ENCODE results near the gene FNBP1L. TPM values are rescaled to one million over a fixed set of nuclear protein-coding genes. Genes with fewer than 3 reads are reported as not detected.

Gene FNBP1L
- total and polyA plus RNA-seq, 2 experiments from 2014 or later, result 19.1 to 22.4 TPM

GRCh38 chr1:93576346-93576745 is 128.4 kb downstream of the FNBP1L start:
- H2AFZ ChIP-seq, result no peak overlapping the region
- H3K27ac ChIP-seq, result no peak overlapping the region
- no peaks in the 10 kb centered on the region for H3K27me3 ChIP-seq (replicated peaks; ENCODE audit: insufficient read depth)
- no peaks in the 10 kb centered on the region for H3K9me2 ChIP-seq (ENCODE audit: insufficient read depth)
- in situ Hi-C loops (cut with MboI), result no loop called here
- TF ChIP-seq EZH2 (IDR thresholded peaks at IDR 0.05; ENCODE audit: insufficient read depth, poor library complexity, severe bottlenecking) (no peak), EZH2phosphoT487 (IDR thresholded peaks at IDR 0.05; ENCODE audit: insufficient read depth, low read depth) (no peak)
- H3F3A ChIP-seq (ENCODE audit: insufficient read depth), result peaks cover 53% of the 10 kb centered on the region
- no peak overlapping the region for H3K4me3 ChIP-seq
- H3K9me3 ChIP-seq (ENCODE audit: low read depth), result no peaks in the 10 kb centered on the region
- 30% methylated on average over 9 of the region's 9 CpGs for WGBS, 2 experiments (ENCODE audit: low coverage in 1 of 2, low lambda C conversion rate in 2 of 2, missing lambda C conversion rate in 2 of 2)
- H4K20me1 ChIP-seq (ENCODE audit: insufficient read depth), result no peaks in the 10 kb centered on the region
- H3K36me3 ChIP-seq (ENCODE audit: low read depth), result peaks cover 76% of the 10 kb centered on the region
- peaks cover 15% of the 10 kb centered on the region for H3K4me1 ChIP-seq (ENCODE audit: insufficient read depth)
- H3K4me2 ChIP-seq (ENCODE audit: unreplicated experiment), result no peak overlapping the region
- no peak overlapping the region for H3K9ac ChIP-seq
- DNase-seq, result no peak
- peaks cover 89% of the 10 kb centered on the region for H3K79me2 ChIP-seq (ENCODE audit: insufficient read depth)

DNA sequence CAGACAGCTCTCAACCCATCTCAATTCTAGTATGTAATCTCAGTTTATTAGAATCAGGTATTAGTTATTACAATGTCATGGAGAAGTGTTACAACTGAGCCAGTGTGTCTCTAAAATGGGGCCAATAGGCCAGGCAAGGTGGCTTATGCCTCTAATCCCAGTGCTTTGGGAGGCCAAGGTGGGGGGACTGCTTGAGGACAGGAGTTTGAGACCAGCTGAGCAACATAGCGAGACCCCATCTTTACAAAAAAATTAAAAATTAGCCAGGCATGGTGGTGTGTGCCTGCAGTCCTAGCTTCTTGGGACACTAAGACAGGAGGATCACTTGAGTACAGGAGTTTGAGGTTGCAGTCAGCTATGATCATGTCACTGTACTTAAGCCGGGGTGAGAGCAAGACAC is 128.8 kb downstream of the FNBP1L start:
- peaks cover 15% of the 10 kb centered on the region for H3K4me1 ChIP-seq (ENCODE audit: insufficient read depth)
- H3K36me3 ChIP-seq (ENCODE audit: low read depth), result peaks cover 77% of the 10 kb centered on the region

DNA sequence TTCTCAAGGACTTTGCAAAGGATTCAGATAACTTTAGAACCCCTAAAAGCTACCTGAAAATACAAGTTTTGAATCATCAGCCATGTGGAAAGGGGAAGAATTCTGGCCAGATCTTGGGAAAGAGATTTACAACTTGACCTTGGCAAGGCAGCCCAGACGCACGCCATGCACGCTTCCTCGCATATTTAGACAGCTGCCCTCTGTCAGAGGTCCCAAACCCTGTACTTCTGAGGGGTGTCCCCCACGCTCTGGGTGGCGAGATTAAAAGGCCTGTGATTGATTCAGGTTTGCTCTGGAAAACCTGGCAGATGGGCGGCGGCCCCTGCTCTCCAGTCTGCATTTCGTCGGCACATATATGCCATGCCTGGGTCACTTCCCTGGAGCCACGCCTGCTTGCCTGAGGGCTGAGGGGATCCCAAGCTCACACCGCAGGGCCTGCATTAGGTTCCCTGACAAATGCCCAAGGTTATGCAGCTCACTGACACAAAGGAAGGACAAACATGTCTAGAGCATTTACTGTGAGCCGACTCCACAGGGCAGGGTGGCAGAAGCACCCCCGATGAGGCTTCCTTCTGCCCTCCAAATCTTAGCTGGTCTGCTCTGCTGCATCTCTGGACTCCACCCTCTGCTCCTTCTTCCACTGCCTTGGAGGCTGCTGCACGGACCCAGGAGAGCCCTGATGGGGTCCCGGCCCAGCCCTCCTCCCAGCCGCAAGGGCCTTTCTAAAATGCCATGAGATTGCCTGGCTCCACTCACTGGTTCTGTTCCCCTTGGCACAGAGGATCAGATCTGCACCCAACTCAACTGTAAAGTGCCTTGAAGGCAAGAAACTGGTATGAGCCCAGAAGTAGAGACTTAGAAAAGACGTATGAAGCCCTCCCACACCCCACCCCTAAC is 129.9 kb downstream of the FNBP1L start:
- Histone ChIP-seq H2AFZ (no peak overlapping the region), H3K4me3 (no peak overlapping the region), H3K9me3 (ENCODE audit: low read depth) (no peaks in the 10 kb centered on the region), H3K9ac (no peak overlapping the region), H4K20me1 (ENCODE audit: insufficient read depth) (no peaks in the 10 kb centered on the region), H3K4me1 (ENCODE audit: insufficient read depth) (peaks cover 15% of the 10 kb centered on the region), H3K9me2 (ENCODE audit: insufficient read depth) (no peaks in the 10 kb centered on the region), H3F3A (ENCODE audit: insufficient read depth) (peaks cover 49% of the 10 kb centered on the region), H3K27me3 (replicated peaks; ENCODE audit: insufficient read depth) (no peaks in the 10 kb centered on the region), H3K36me3 (ENCODE audit: low read depth) (peaks cover 76% of the 10 kb centered on the region; the same call in 1 of the 2 replicates), H3K4me2 (ENCODE audit: unreplicated experiment) (no peak overlapping the region), H3K27ac (no peak overlapping the region), H3K79me2 (ENCODE audit: insufficient read depth) (peaks cover 89% of the 10 kb centered on the region)
- 86 to 87% methylated on average over 18 of the region's 18 CpGs for WGBS, 2 experiments (ENCODE audit: low coverage in 1 of 2, low lambda C conversion rate in 2 of 2, missing lambda C conversion rate in 2 of 2)
- in situ Hi-C loops (cut with MboI), result no loop called here
- DNase-seq, result no peak
- TF ChIP-seq EZH2phosphoT487 (IDR thresholded peaks at IDR 0.05; ENCODE audit: insufficient read depth, low read depth) (no peak), EZH2 (IDR thresholded peaks at IDR 0.05; ENCODE audit: insufficient read depth, poor library complexity, severe bottlenecking) (no peak)

More for the DNA sequence above, 128.8 kb downstream of the FNBP1L start:
- Histone ChIP-seq H4K20me1 (ENCODE audit: insufficient read depth) (no peaks in the 10 kb centered on the region), H3K9ac (no peak overlapping the region), H2AFZ (no peak overlapping the region), H3K27me3 (replicated peaks; ENCODE audit: insufficient read depth) (no peaks in the 10 kb centered on the region), H3K9me3 (ENCODE audit: low read depth) (no peaks in the 10 kb centered on the region), H3K4me2 (ENCODE audit: unreplicated experiment) (no peak overlapping the region), H3K4me3 (no peak overlapping the region), H3K27ac (no peak overlapping the region), H3K79me2 (ENCODE audit: insufficient read depth) (peaks cover 89% of the 10 kb centered on the region), H3F3A (ENCODE audit: insufficient read depth) (peaks cover 52% of the 10 kb centered on the region), H3K9me2 (ENCODE audit: insufficient read depth) (no peaks in the 10 kb centered on the region)
- WGBS, 2 experiments (ENCODE audit: low coverage in 1 of 2, low lambda C conversion rate in 2 of 2, missing lambda C conversion rate in 2 of 2), result 79 to 93% methylated on average over 2 of the region's 2 CpGs
- no peak for TF ChIP-seq EZH2phosphoT487 (IDR thresholded peaks at IDR 0.05; ENCODE audit: insufficient read depth, low read depth)
- in situ Hi-C loops (cut with MboI), result no loop called here
- DNase-seq, result no peak

DNA sequence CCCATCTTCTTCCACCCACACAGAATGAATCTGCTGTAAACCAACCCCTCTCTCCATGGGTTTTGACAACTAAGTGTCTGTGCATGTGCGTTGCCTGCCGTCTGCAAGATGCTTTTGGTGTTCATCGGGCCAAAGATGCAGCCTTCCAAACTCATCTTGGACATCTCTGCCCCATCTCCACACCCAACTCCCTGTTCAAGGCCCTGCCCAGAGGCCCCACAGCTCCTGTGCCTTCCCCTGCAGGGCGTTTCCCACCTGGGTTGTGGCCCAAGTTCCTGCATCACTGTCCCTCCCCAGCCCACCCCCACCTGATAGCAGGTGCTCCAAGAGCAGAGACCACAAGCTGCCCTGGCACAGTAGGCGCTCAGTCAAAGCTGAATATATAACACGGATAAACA is 130.5 kb downstream of the FNBP1L start:
- Histone ChIP-seq H4K20me1 (ENCODE audit: insufficient read depth) (no peaks in the 10 kb centered on the region), H3F3A (ENCODE audit: insufficient read depth) (peaks cover 54% of the 10 kb centered on the region), H3K79me2 (ENCODE audit: insufficient read depth) (peaks cover 91% of the 10 kb centered on the region), H3K36me3 (ENCODE audit: low read depth) (peaks cover 76% of the 10 kb centered on the region; the same call in 1 of the 2 replicates), H3K4me2 (ENCODE audit: unreplicated experiment) (no peak overlapping the region), H3K4me1 (ENCODE audit: insufficient read depth) (peaks cover 15% of the 10 kb centered on the region), H3K27ac (peak overlapping the region; percentile 71; the same call in 1 of the 2 replicates), H3K27me3 (replicated peaks; ENCODE audit: insufficient read depth) (no peaks in the 10 kb centered on the region), H2AFZ (no peak overlapping the region), H3K9me2 (ENCODE audit: insufficient read depth) (no peaks in the 10 kb centered on the region), H3K9ac (no peak overlapping the region), H3K4me3 (no peak overlapping the region), H3K9me3 (ENCODE audit: low read depth) (no peaks in the 10 kb centered on the region)
- in situ Hi-C loops (cut with MboI), result no loop called here
- no peak for DNase-seq
- 50 to 51% methylated on average over 6 of the region's 6 CpGs for WGBS, 2 experiments (ENCODE audit: low coverage in 1 of 2, low lambda C conversion rate in 2 of 2, missing lambda C conversion rate in 2 of 2)
- TF ChIP-seq EZH2 (IDR thresholded peaks at IDR 0.05; ENCODE audit: insufficient read depth, poor library complexity, severe bottlenecking) (no peak), EZH2phosphoT487 (IDR thresholded peaks at IDR 0.05; ENCODE audit: insufficient read depth, low read depth) (no peak)

All from GM23248 (cell line).